Parathyroid adenoma (tissue), 2 donors: ENCODE measurements around the gene IL1RN.

ENCODE experiments used
- H2AFZ ChIP-seq: fragments of 300-600 bp; sonication (generic); one replicate; pipeline ENCODE4 v1.7.0; 2017; ENCODE audit warnings: antibody characterized with exemption, mild to moderate bottlenecking
- H3K27ac ChIP-seq: fragments of 300-600 bp; sonication (generic); one replicate; pipeline ENCODE4 v1.7.0; 2017
- H3K27me3 ChIP-seq: fragments of 300-600 bp; sonication (generic); one replicate; pipeline ENCODE4 v1.7.0; 2017; ENCODE audit warnings: low read length; ENCODE audit not compliant: control insufficient read depth, insufficient read depth
- H3K36me3 ChIP-seq: fragments of 300-600 bp; sonication (generic); one replicate; pipeline ENCODE4 v1.7.0; 2017; ENCODE audit warnings: low read length; ENCODE audit not compliant: control insufficient read depth, insufficient read depth
- H3K4me1 ChIP-seq: fragments of 300-600 bp; sonication (generic); one replicate; pipeline ENCODE4 v1.7.0; 2017; ENCODE audit warnings: control low read depth
- H3K4me2 ChIP-seq: fragments of 300-600 bp; sonication (generic); one replicate; pipeline ENCODE4 v1.7.0; 2017; ENCODE audit warnings: low read length
- H3K4me3 ChIP-seq: fragments of 300-600 bp; sonication (generic); one replicate; pipeline ENCODE4 v1.7.0; 2017; ENCODE audit warnings: low read depth, low read length
- H3K79me2 ChIP-seq: fragments of 300-600 bp; sonication (generic); one replicate; pipeline ENCODE4 v1.7.0; 2017; ENCODE audit warnings: control low read depth
- H3K9ac ChIP-seq: fragments of 300-600 bp; sonication (generic); one replicate; pipeline ENCODE4 v1.7.0; 2017; ENCODE audit warnings: mild to moderate bottlenecking
- H3K9me3 ChIP-seq: fragments of 300-600 bp; sonication (generic); one replicate; pipeline ENCODE4 v1.7.0; 2017; ENCODE audit warnings: low read length; ENCODE audit not compliant: control insufficient read depth
- CTCF ChIP-seq: fragments of 300-600 bp; sonication (generic); IDR thresholded peaks from one replicate; pipeline ENCODE4 v1.7.0; 2017; ENCODE audit warnings: antibody characterized with exemption, mild to moderate bottlenecking
- donor health status: primary hyperparathyroidism.

IL1RN gene

GRCh38 chr2:113085542-113085941, 41.9 kb upstream of the IL1RN start:
- Histone ChIP-seq H3K27ac (no peak overlapping the region), H3K27me3 (no peaks in the 10 kb centered on the region), H3K9ac (no peak overlapping the region), H3K36me3 (no peaks in the 10 kb centered on the region), H3K4me1 (no peaks in the 10 kb centered on the region), H3K4me2 (no peak overlapping the region), H3K4me3 (no peak overlapping the region), H3K9me3 (no peaks in the 10 kb centered on the region), H3K79me2 (no peaks in the 10 kb centered on the region), H2AFZ (no peak overlapping the region)
- TF ChIP-seq CTCF: no peak

GRCh38 chr2:113088213-113088992, 39.0 kb upstream of the IL1RN start:
- Histone ChIP-seq H3K9me3 (no peaks in the 10 kb centered on the region), H3K36me3 (no peaks in the 10 kb centered on the region), H3K27ac (no peak overlapping the region), H3K9ac (no peak overlapping the region), H3K79me2 (no peaks in the 10 kb centered on the region), H3K4me2 (no peak overlapping the region), H3K27me3 (no peaks in the 10 kb centered on the region), H2AFZ (no peak overlapping the region), H3K4me3 (no peak overlapping the region), H3K4me1 (no peaks in the 10 kb centered on the region)
- TF ChIP-seq CTCF: no peak

- H3K4me1 ChIP-seq: no peaks in the 10 kb centered on the region
- H3K36me3 ChIP-seq: no peaks in the 10 kb centered on the region
- H3K4me3 ChIP-seq: no peak overlapping the region
- no peak overlapping the region for H3K9ac ChIP-seq
- H2AFZ ChIP-seq: no peak overlapping the region
- no peaks in the 10 kb centered on the region for H3K27me3 ChIP-seq
- no peak for TF ChIP-seq CTCF
- H3K9me3 ChIP-seq: no peaks in the 10 kb centered on the region
- no peak overlapping the region for H3K4me2 ChIP-seq
- H3K27ac ChIP-seq: no peak overlapping the region
- no peaks in the 10 kb centered on the region for H3K79me2 ChIP-seq
Measured at GRCh38 chr2:113089916-113090315, 37.5 kb upstream of the IL1RN start.

- TF ChIP-seq CTCF: no peak
- Histone ChIP-seq H3K9ac (no peak overlapping the region), H3K4me1 (no peaks in the 10 kb centered on the region), H3K36me3 (no peaks in the 10 kb centered on the region), H3K4me2 (no peak overlapping the region), H3K27ac (no peak overlapping the region), H3K9me3 (no peaks in the 10 kb centered on the region), H3K79me2 (no peaks in the 10 kb centered on the region), H3K4me3 (no peak overlapping the region), H2AFZ (no peak overlapping the region), H3K27me3 (no peaks in the 10 kb centered on the region)
Measured at GRCh38 chr2:113091231-113091896, 36.0 kb upstream of the IL1RN start.
